Tibial nerve (tissue), 4 donors: Measurements from ENCODE around the gene GPX4. TPM values are rescaled to one million over a fixed set of nuclear protein-coding genes. Genes with fewer than 3 reads are reported as not detected.

ENCODE experiments used
- DNase-seq, 2 donors: peaks; one replicate each; pipeline ENCODE4 v3.0.0-alpha.2; 2019; ENCODE audit warnings: low spot score in 2 of 2
- H3K27ac ChIP-seq, 4 donors: fragments of 200-600 bp; sonication (generic) in 3 of 4; one replicate each; pipeline ENCODE4 v1.5.1; 2017 to 2019; ENCODE audit warnings: mild to moderate bottlenecking in 1 of 4
- H3K27me3 ChIP-seq, 2 donors: fragments of 200-600 bp; sonication (generic) in 1 of 2; one replicate each; pipeline versions ENCODE4 v1.5.1 to v1.6.0; 2017 to 2019
- H3K36me3 ChIP-seq, 3 donors: fragments of 200-600 bp; sonication (generic); one replicate each; pipeline ENCODE4 v1.5.1; 2018 to 2019
- H3K4me1 ChIP-seq, 4 donors: fragments of 200-600 bp; sonication (generic) in 3 of 4; one replicate each; pipeline ENCODE4 v1.5.1; 2017 to 2019
- H3K4me3 ChIP-seq, 4 donors: fragments of 200-600 bp; sonication (generic) in 3 of 4; one replicate each; pipeline ENCODE4 v1.5.1; 2017 to 2019; ENCODE audit warnings: mild to moderate bottlenecking in 1 of 4, moderate library complexity in 1 of 4
- H3K9me3 ChIP-seq, 4 donors: fragments of 200-600 bp; sonication (generic) in 3 of 4; one replicate each; pipeline ENCODE4 v1.5.1; 2017 to 2019
- EP300 ChIP-seq, 2 donors: sonication (generic); formaldehyde crosslinking; IDR thresholded peaks; one replicate each; pipeline ENCODE4 v1.6.1; 2017; ENCODE audit warnings: antibody characterized with exemption in 2 of 2, mild to moderate bottlenecking in 1 of 2
- POLR2A ChIP-seq, 2 donors: fragments of 450-650 bp; IDR thresholded peaks; one replicate each; pipeline ENCODE4 v1.6.1; 2017; ENCODE audit warnings: antibody characterized with exemption in 2 of 2, mild to moderate bottlenecking in 2 of 2, moderate library complexity in 2 of 2
- WGBS, 2 donors: methylation state at CpG; one replicate each; pipeline ENCODE4 v1.1.5; 2018; 5-methylcytosine and 5-hydroxymethylcytosine counted together
- total RNA-seq, 4 donors: library from RNA; depleted of rRNA; stranded (reverse); fragments of >200 nt; gene quantifications; one replicate each; pipeline ENCODE4 v1.1.0, GENCODE V29; 2016
- TF ChIP-seq, protein P1 (sequence below), 5 experiments: fragments of 200-600 bp in 3 of 5; fragments of 450-650 bp in 2 of 5; sonication (generic) in 3 of 5; IDR thresholded peaks; one replicate each; pipeline ENCODE4 v1.5.1; 2016 to 2019; ENCODE audit warnings: antibody characterized with exemption in 5 of 5, mild to moderate bottlenecking in 3 of 5, moderate library complexity in 2 of 5

The GPX4 gene
- total RNA-seq, 4 donors from 2014 or later, result 337 to 518 (median 493) TPM

DNA sequence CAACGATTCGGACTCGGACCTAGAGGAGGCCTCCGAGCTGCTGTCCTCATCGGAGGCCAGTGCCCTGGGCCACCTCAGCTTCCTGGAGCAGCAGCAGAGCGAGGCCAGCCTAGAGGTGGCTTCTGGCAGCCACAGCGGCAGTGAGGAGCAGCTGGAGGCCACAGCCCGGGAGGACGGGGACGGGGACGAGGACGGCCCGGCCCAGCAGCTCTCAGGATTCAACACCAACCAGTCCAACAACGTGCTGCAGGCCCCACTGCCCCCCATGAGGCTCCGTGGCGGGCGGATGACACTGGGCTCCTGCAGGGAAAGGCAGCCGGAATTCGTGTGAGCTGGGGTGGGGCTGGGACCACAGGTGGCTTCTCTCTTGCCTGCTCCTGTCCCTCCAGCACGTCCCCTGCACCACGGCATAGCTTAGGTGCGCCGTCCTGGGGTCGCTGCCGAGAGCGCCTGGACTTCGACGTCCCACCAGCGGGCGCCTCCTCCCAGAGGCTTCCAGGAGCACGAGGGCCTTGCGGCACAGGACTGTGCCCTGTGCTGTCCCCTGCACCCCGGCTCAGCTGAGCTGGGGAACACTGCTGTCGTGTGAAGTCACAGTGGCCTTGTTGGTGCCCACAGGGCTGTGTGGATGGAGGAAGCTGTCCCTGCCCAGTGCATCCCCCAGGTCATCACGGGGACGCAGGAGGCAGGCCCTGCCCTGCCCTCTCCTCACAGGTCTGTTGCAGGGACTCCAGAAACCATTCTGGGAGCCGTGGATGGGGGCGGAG, 17.9 kb upstream of the GPX4 start:
- WGBS, 2 donors, result 77 to 78% methylated on average over 21 to 37 of the region's 38 CpGs
- no peak for DNase-seq
- no peak for TF ChIP-seq EP300 (IDR thresholded peaks at IDR 0.05)
- TF ChIP-seq POLR2A (IDR thresholded peaks at IDR 0.05), result no peak
- TF ChIP-seq, protein P1, sequence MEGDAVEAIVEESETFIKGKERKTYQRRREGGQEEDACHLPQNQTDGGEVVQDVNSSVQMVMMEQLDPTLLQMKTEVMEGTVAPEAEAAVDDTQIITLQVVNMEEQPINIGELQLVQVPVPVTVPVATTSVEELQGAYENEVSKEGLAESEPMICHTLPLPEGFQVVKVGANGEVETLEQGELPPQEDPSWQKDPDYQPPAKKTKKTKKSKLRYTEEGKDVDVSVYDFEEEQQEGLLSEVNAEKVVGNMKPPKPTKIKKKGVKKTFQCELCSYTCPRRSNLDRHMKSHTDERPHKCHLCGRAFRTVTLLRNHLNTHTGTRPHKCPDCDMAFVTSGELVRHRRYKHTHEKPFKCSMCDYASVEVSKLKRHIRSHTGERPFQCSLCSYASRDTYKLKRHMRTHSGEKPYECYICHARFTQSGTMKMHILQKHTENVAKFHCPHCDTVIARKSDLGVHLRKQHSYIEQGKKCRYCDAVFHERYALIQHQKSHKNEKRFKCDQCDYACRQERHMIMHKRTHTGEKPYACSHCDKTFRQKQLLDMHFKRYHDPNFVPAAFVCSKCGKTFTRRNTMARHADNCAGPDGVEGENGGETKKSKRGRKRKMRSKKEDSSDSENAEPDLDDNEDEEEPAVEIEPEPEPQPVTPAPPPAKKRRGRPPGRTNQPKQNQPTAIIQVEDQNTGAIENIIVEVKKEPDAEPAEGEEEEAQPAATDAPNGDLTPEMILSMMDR (IDR thresholded peaks at IDR 0.05), result no peak
- H3K27ac ChIP-seq, result no peak overlapping the region
- peaks cover 0 to 60% (median 0%) of the 10 kb centered on the region in 3 donors for H3K36me3 ChIP-seq
- no peaks in the 10 kb centered on the region for H3K9me3 ChIP-seq
- H3K27me3 ChIP-seq, result peaks cover 0 to 5% of the 10 kb centered on the region in 2 donors
- peaks cover 0 to 63% (median 19%) of the 10 kb centered on the region in 4 donors for H3K4me1 ChIP-seq
- no peak overlapping the region for H3K4me3 ChIP-seq

DNA sequence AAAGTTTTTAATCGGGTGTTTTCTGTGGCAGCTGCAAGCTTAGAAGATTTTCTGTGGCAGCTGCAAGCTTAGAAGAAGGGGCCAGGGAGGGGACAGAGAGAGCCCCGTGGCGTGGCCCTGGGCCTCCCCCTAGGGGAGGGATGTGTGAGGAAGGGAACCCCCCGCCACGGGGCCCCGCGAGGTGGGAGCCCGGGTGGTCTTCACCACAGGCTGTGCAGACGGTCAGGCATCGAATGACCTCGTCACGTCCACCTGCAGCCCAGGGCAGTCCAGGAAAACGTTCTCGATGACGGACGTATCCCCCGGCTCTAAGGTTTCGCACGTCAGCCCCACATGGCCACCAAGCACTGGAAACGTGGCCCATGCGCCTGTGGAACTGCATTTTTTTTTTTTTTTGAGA, 17.2 kb upstream of the GPX4 start:
- H3K9me3 ChIP-seq, result no peaks in the 10 kb centered on the region
- no peak for DNase-seq
- H3K27me3 ChIP-seq, result peaks cover 0 to 5% of the 10 kb centered on the region in 2 donors
- peak overlapping the region in 2 of 4 donors; percentile 83 to 88 for H3K27ac ChIP-seq
- WGBS, 2 donors, result 74 to 78% methylated on average over 21 of the region's 21 CpGs
- H3K4me3 ChIP-seq, result no peak overlapping the region
- TF ChIP-seq EP300 (IDR thresholded peaks at IDR 0.05) (no peak), POLR2A (IDR thresholded peaks at IDR 0.05) (no peak)
- TF ChIP-seq, protein P1 (IDR thresholded peaks at IDR 0.05), result no peak
- H3K4me1 ChIP-seq, result peaks cover 0 to 64% (median 19%) of the 10 kb centered on the region in 4 donors
- H3K36me3 ChIP-seq, result peaks cover 0 to 60% (median 0%) of the 10 kb centered on the region in 3 donors

DNA sequence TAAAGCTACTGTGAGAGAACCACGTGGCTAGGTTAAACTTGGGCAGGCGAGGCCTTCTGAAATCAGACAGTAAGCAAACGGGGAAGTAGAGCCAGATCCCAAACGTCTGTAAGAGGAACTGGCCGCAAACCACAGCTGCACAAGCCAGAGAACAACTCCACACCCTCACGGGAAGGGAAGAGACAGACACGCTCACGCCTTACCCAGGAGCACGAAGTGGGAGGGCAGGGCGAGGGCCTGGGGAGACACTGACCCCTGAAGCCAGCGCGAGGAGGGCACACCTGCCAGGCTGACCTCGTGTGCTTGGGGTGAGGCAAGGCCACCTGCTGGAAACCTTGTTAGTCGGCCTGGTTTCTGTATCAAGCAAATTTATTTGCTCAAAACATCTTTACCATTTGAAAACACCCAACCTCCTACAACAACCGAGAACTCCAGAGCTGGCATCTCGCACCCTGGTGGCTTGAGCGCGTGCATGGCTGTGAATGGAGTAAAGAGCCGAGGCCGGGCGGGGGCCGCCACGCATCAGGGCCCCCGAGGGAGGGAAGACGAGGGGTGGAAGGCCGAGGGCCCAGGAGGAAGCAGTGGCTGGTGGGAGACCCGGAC, 15.9 kb upstream of the GPX4 start:
- Histone ChIP-seq H3K4me1 (peaks cover 0 to 58% (median 19%) of the 10 kb centered on the region in 4 donors), H3K27ac (peak overlapping the region; percentile 46 to 88 (median 80)), H3K27me3 (peaks cover 0 to 2% of the 10 kb centered on the region in 2 donors), H3K9me3 (no peaks in the 10 kb centered on the region), H3K4me3 (no peak overlapping the region), H3K36me3 (peaks cover 0 to 67% (median 0%) of the 10 kb centered on the region in 3 donors)
- no peak for TF ChIP-seq POLR2A (IDR thresholded peaks at IDR 0.05)
- TF ChIP-seq, protein P1 (IDR thresholded peaks at IDR 0.05), result peak in 1 of 5 experiments; percentile 11
- TF ChIP-seq EP300 (IDR thresholded peaks at IDR 0.05), result peak in 1 of 2 donors; percentile 76
- 64 to 72% methylated on average over 24 to 27 of the region's 27 CpGs for WGBS, 2 donors
- peak in 1 of 2 donors; percentile 72 for DNase-seq

DNA sequence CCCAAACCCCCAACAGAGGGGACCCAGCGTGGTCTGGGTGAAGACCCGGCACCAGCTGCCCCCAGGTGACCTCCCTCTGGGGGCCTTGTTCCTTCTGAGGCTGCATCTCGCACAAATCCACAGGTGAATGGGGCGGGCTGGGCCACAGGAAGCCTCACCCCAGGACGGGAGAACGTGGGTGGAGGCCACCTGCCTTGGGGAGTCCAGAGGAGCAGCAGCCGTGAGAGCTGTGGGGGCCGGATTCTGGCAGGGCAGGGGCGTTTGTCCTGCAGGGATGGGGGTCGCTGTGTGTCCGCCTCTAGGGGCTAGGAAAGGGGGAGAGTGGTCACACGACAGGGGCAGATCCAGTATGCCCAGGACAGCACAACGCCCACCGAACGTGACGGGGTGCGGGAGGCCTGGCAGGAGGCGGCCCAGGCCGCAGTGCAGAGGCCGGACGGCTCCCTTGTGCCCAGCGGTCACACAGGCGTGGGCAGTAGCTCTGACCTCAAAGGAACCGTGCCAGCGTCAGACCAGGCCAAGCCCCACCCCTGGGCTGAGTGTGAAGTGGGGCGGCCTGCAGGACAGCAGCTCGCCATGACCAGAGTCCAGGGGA, 15.3 kb upstream of the GPX4 start:
- Histone ChIP-seq H3K27me3 (no peaks in the 10 kb centered on the region), H3K36me3 (peaks cover 0 to 73% (median 5%) of the 10 kb centered on the region in 3 donors)
- 54 to 81% methylated on average over 12 to 26 of the region's 27 CpGs for WGBS, 2 donors

More for the DNA sequence above, 15.3 kb upstream of the GPX4 start:
- no peaks in the 10 kb centered on the region for H3K9me3 ChIP-seq
- TF ChIP-seq, protein P1 (IDR thresholded peaks at IDR 0.05), result no peak
- TF ChIP-seq EP300 (IDR thresholded peaks at IDR 0.05) (peak in 1 of 2 donors; percentile 52), POLR2A (IDR thresholded peaks at IDR 0.05) (peak in 1 of 2 donors; percentile 27)
- peak overlapping the region; percentile 46 to 88 (median 80) for H3K27ac ChIP-seq
- H3K4me3 ChIP-seq, result no peak overlapping the region
- peaks cover 0 to 57% (median 23%) of the 10 kb centered on the region in 4 donors for H3K4me1 ChIP-seq
- DNase-seq, result no peak
